Cardiac septum (tissue), 1 donor: ENCODE results near the gene ASPN. TPM values are rescaled to one million over a fixed set of nuclear protein-coding genes. Genes with fewer than 3 reads are reported as not detected.
"Not testable (repeated sequence)": the region's sequence is repeated elsewhere in the genome, so short reads cannot be mapped to it uniquely, and the experiment has no call there.

ENCODE experiments used
- DNase-seq: peaks from one replicate; pipeline ENCODE4 v3.0.0-alpha.2; 2020; ENCODE audit warnings: low spot score
- intact Hi-C: fragments of 100-400 bp; cut with DNase I; formaldehyde crosslinking; loops from one replicate; pipeline ENCODE4 v1.14.0; 2022
- microRNA-seq: library from miRNA; unstranded; fragments of <30 nt; microRNA quantifications from one replicate; pipeline ENCODE4 v1.2.0, GENCODE V29; 2020
- total RNA-seq: library from RNA; stranded (reverse); fragmentation: NEBNext Ultra II Directional; extraction: Animal tissue kit (Norgen Biotek cat#: 25700); gene quantifications from one replicate; pipeline ENCODE4 v1.2.1, GENCODE V29; 2021
- donor health status: DM: no; HTN: no; CAD: no.

The ASPN gene
- total RNA-seq, 1 donor from 2014 or later = 30.3 TPM

- no peak for DNase-seq
- intact Hi-C loops = no loop called here
Observed at GRCh38 chr9:92426501-92427145, 55.7 kb downstream of the ASPN start.

- intact Hi-C loops = no loop called here
- DNase-seq = no peak
Observed at GRCh38 chr9:92425474-92425873, 56.8 kb downstream of the ASPN start.

GRCh38 chr9:92424340-92424739 is 58.0 kb downstream of the ASPN start, which contains the start of gene OMD:
OMD (minus strand) TSS chr9:92424471; CDS start chr9:92417558, 6,913 bp downstream.
- intact Hi-C loops = no loop called here
- no peak for DNase-seq

- intact Hi-C loops = no loop called here
- no peak for DNase-seq
Observed at GRCh38 chr9:92423612-92424011, 58.7 kb downstream of the ASPN start.

- intact Hi-C loops = no loop called here
- no peak for DNase-seq
Observed at GRCh38 chr9:92422611-92423338, 59.5 kb downstream of the ASPN start.

GRCh38 chr9:92414566-92414965 is 67.7 kb downstream of the ASPN start:
- DNase-seq = no peak

GRCh38 chr9:92411157-92411556 is 71.1 kb downstream of the ASPN start:
- DNase-seq, intact Hi-C loops: not testable (repeated sequence)

More at GRCh38 chr9:92414566-92414965, 67.7 kb downstream of the ASPN start:
- intact Hi-C loops = no loop called here

GRCh38 chr9:92408747-92409478 is 73.4 kb downstream of the ASPN start:
- intact Hi-C loops = no loop called here
- DNase-seq = no peak

GRCh38 chr9:92407818-92408217 is 74.5 kb downstream of the ASPN start:
- no peak for DNase-seq
- intact Hi-C loops = no loop called here

- intact Hi-C loops = no loop called here
- no peak for DNase-seq
Observed at GRCh38 chr9:92406477-92406876, 75.8 kb downstream of the ASPN start.

Small RNA genes within 50 kb of the gene (microRNA-seq; reads per million reads assigned to microRNA genes)
- gene MIR4670 = not detected

Other genes starting within 250 kb of the ASPN start
- gene IARS1, start 188.8 kb downstream of the ASPN start, total RNA-seq = 69.5 TPM
- 15.6 TPM for gene NOL8, start 157.2 kb downstream of the ASPN start, total RNA-seq
- 3.5 TPM for gene CENPP, start 156.6 kb downstream of the ASPN start, total RNA-seq
- gene OGN, start 77.9 kb downstream of the ASPN start, total RNA-seq = 15.2 TPM
- gene OMD, start 58.0 kb downstream of the ASPN start, total RNA-seq = 6.5 TPM
- gene ECM2, start 53.5 kb upstream of the ASPN start, total RNA-seq = 8.0 TPM
- 13.1 TPM for gene IPPK, start 187.6 kb upstream of the ASPN start, total RNA-seq